GM23248 (cell line): ENCODE measurements around the gene SHANK2.

ENCODE experiments used
- EZH2 ChIP-seq: fragments of 200-600 bp; sonication (generic); IDR thresholded peaks from 2 replicates; pipeline ENCODE4 v1.6.1; 2018; ENCODE audit warnings: antibody characterized with exemption, mild to moderate bottlenecking; ENCODE audit not compliant: insufficient read depth, poor library complexity, severe bottlenecking
- EZH2phosphoT487 ChIP-seq: fragments of 200-600 bp; sonication (generic); IDR thresholded peaks from 2 replicates; pipeline ENCODE4 v1.6.1; 2018; ENCODE audit warnings: antibody characterized with exemption, moderate library complexity, mild to moderate bottlenecking, low read depth; ENCODE audit not compliant: insufficient read depth

- TF ChIP-seq EZH2phosphoT487 (no peak), EZH2 (no peak)
Observed at GRCh38 chr11:71238285-71238875, 14.0 kb downstream of the SHANK2 start.
